ENCODE measurements around the gene CZIB. TPM values are rescaled to one million over a fixed set of nuclear protein-coding genes. Genes with fewer than 3 reads are reported as not detected.
A peak's percentile ranks its signal among the peaks of the same experiment; 100 is the strongest.

CZIB gene
- total and polyA plus RNA-seq, 2 of the 13 experiments (the other 11 are each of a cell fraction or from before 2014, with no cell fraction given): 49.2 to 67.0 TPM

- no peak for TF ChIP-seq RERE (CRISPR knock-in tag; IDR thresholded peaks at IDR 0.05; ENCODE audit: low read depth)
- TF ChIP-seq ZKSCAN5 (CRISPR knock-in tag; IDR thresholded peaks at IDR 0.05): peak; percentile 95
- TF ChIP-seq NFYC (CRISPR knock-in tag; IDR thresholded peaks at IDR 0.05): no peak
- no peak for TF ChIP-seq CHD4 (IDR thresholded peaks at IDR 0.05; ENCODE audit: borderline replicate concordance, low read length)
- TF ChIP-seq CREB1 (IDR thresholded peaks at IDR 0.05): no peak
- 0 out of 2 replicates have a peak, but pooled peaks have one; percentile 15 for TF ChIP-seq CREB1 (CRISPR knock-in tag; IDR thresholded peaks at IDR 0.05)
- no peak for TF ChIP-seq RAD51 (IDR thresholded peaks at IDR 0.05; ENCODE audit: borderline replicate concordance)
- no peak for TF ChIP-seq GRHL1 (CRISPR knock-in tag; conservative IDR thresholded peaks at IDR 0.05)
- TF ChIP-seq ZNF614 (CRISPR knock-in tag; IDR thresholded peaks at IDR 0.05; ENCODE audit: borderline replicate concordance): no peak
- 0 out of 4 replicates have a peak, but pooled peaks have one; percentile 4 to 15 for TF ChIP-seq HMGXB4 (CRISPR knock-in tag; IDR thresholded peaks at IDR 0.05; ENCODE audit: borderline replicate concordance in 1 of 2, low read depth in 1 of 2)
- no peak for TF ChIP-seq SMAD1 (CRISPR knock-in tag; IDR thresholded peaks at IDR 0.05; ENCODE audit: borderline replicate concordance, low read depth)
- TF ChIP-seq ZNF609 (CRISPR knock-in tag; IDR thresholded peaks at IDR 0.05; ENCODE audit: borderline replicate concordance): no peak
- no peak for TF ChIP-seq ZNF780A (CRISPR knock-in tag; IDR thresholded peaks at IDR 0.05)
- no peak for TF ChIP-seq SP1 (IDR thresholded peaks at IDR 0.05)
- no peak for TF ChIP-seq SP1 (CRISPR knock-in tag; IDR thresholded peaks at IDR 0.05)
- TF ChIP-seq THYN1 (CRISPR knock-in tag; IDR thresholded peaks at IDR 0.05; ENCODE audit: borderline replicate concordance, low read depth): no peak
- TF ChIP-seq ZNF589 (CRISPR knock-in tag; conservative IDR thresholded peaks at IDR 0.05): no peak
Measured at GRCh38 chr1:53190210-53190611, 30.2 kb downstream of the CZIB start (continued).

Measured in HepG2 (cell line).